GM21528 (cell line): Measurements from ENCODE around the gene KCMF1.

Source experiments
- ATAC-seq: cut with Tn5 transposase; IDR thresholded peaks from one replicate; pipeline ENCODE4 v1.9.1; 2021; ENCODE audit warnings: mild to moderate bottlenecking, moderate library complexity; ENCODE audit not compliant: unreplicated experiment, low FRiP score

Gene KCMF1

DNA sequence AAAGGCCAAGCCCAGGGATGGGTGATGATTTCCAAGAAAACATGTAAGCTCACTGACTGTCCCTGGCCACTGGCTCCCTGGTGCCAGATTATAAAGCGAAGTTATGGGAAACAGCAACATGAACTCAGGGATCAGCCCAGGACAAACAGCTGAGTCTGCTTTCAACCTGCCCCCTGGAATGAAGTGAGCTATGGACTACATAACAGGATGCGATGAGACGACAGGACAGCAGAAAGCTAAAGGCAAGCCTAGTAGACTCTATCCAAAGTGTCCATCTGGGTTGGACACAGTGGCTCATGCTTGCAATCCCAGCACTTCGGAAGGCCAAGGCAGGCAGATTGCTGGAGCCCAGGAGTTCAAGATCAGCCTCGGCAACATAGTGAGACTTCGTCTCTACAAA lies 16.6 kb upstream of the KCMF1 start:
- no peak for ATAC-seq

- ATAC-seq = no peak
These were observed 14.3 kb upstream of the KCMF1 start for GRCh38 chr2:84956334-84957297.

DNA sequence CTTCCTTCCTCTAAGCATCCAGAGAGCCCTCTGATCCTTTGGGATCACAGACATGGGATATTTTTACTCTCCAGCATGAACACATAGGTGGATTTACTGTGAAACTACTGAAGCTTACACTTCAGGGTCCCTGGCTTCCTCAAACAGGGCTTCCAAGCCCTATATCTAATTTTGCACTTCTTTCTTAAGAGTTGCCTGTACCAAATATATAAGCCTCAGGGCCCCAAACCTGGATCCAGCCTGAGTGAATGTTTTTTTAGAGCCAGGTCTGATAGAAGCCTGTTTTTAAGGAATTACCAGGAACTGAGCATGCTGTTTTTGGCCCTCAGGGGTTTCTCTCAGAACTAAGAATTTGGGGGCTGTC lies 13.2 kb upstream of the KCMF1 start:
- no peak for ATAC-seq

- no peak for ATAC-seq
These were observed 12.6 kb upstream of the KCMF1 start for GRCh38 chr2:84958135-84959059.

DNA sequence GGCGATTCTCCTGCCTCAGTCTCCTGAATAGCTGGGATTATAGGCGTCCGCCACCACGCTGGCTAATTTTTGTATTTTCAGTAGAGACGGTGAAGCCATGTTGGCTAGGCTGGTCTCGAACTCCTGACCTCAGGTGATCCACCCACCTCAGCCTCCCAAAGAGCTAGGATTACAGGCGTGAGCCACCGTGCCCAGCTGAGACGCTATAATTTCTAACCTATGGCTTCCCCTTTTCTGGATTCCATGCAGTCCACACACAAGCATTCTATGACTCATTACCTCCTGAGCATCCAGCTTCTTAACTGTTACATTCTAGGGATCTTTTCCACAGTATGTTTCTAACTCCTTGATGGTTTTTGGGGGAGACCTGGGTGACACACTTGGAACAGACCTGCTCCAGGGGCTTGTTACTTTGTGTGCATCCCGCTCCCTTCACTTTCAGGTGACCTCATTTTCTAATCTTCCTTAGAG lies 11.8 kb upstream of the KCMF1 start:
- ATAC-seq = no peak

DNA sequence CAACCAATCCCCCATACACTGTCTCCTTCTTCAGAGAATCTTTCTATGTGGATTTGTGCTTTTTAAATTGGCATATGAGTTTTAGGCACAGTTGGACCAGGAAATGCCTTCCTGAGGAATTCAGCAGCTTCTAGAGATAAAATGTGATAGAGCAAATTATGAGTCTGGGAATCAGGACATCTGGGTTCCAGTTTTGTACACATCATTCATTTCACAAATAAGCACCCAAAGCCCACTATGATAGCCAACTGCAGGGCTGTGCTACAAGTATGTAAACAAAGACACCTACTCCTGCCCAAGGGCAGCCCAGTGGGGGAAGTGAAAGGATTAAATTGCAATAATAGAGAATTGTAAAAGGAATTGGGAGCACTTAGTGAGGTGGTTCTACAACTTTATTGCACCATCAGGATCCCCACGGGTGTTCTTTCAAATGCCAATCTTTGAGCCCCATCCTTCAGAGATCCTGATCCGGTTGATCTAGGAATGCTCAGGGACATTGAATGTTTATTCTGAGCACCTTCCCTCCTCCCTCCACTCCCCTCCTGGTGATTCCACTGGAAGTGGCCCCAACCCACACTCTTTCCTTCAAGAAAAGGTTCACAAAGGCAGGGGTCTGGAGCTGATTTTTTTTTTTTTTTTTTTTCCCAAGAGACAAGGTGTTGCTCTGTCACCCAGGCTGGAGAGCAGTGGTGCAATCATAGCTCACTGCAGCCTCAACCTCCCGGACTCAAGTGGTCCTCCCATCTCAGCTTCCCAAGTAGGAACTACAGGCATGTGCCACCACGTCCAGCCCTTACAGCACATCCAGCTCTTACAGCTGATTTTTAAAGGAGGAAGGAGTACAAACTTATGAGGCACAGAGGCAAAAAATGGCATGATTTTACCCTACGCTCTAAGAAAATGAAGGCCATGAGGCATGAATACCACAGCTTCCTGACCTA lies 11.1 kb upstream of the KCMF1 start:
- no peak for ATAC-seq

- no peak for ATAC-seq
These were observed 8.0 kb upstream of the KCMF1 start for GRCh38 chr2:84962917-84963316.

- no peak for ATAC-seq
These were observed 7.7 kb upstream of the KCMF1 start for GRCh38 chr2:84963323-84963691.

DNA sequence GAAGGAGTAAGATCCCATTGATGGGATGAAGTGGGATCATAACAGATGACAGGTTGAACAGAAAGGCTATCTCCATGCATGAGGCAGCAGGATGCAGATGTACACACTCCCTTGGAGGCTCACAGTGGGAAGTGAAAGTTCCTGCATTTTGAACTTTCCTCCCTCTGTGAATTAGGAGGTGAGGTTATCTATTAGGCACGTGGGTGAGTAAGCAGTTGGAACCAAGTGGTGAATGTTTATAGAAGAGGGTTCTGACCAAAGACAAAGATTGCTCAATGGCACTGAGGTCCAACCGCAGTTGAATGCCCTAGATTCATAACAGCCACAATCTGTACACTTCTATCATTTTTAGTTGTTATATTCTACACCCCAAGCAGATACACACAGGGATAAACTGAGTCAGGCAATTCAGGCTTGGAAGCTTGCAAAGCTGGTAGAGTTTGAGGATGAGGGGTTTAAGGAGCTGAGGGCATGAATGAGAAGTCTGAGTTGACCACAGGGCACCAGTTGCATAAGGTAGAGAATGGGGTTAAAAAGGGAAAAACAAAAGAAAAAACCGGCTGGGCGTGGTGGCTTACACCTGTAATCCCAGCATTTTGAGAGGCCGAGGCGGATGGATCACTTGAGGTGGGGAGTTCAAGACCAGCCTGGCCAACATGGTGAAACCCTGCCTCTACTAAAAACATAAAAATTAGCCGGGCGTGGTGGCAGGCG lies 7.1 kb upstream of the KCMF1 start:
- no peak for ATAC-seq

DNA sequence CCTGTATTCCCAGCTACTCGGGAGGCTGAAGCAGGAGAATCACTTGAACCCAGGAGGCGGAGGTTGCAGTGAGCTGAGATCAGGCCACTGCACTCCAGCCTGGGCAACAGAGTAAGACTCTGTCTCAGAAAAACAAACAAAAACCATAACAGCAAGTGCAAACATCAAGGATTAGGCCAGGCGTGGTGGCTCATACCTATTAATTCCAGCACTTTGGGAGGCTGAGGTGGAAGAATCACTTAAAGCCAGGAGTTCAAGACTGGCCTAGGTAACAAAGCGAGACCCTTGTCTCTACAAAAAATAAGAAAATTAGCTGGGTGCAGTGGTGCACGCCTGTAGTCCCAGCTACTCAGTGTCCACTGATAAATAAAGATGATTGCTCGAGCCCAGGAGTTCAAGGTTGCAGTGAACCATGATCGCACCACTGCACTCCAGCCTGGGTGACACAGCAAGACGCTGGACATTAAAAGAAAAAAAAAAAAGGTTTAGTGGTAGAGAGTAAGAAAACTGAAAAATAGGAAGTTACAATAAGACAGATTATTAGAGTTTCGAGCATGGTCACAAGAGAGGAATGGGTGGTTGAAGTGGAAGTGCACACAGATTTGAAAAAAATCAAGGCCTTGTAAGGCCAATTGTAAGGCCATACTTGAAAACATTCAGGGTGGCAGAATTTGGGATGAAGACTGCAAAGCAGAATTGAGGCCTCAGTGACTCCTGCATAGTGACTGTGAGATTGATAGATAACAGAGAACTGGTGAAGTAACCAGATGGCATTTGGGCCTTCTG lies 6.4 kb upstream of the KCMF1 start:
- ATAC-seq = no peak

GRCh38 chr2:84965192-84965516 lies 5.8 kb upstream of the KCMF1 start:
- ATAC-seq = no peak

DNA sequence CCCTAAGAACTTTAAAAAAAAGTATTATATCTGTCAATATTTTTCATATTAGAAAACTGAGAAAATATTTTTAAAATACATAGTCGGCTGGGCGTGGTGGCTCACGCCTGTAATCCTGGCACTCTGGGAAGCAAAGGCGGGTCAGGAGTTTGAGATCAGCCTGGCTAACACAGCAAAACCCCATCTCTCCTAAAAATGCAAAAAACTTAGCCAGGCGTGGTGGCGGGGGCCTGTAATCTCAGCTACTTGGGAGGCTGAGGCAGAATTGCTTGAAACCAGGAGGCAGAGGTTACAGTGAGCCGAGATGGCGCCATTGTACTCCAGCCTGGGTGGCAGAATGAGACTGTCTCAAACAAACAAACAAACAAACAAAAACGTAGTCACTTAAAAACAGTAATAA lies 5.1 kb upstream of the KCMF1 start:
- no peak for ATAC-seq

- ATAC-seq = no peak
These were observed 4.2 kb upstream of the KCMF1 start for GRCh38 chr2:84966731-84967130.

DNA sequence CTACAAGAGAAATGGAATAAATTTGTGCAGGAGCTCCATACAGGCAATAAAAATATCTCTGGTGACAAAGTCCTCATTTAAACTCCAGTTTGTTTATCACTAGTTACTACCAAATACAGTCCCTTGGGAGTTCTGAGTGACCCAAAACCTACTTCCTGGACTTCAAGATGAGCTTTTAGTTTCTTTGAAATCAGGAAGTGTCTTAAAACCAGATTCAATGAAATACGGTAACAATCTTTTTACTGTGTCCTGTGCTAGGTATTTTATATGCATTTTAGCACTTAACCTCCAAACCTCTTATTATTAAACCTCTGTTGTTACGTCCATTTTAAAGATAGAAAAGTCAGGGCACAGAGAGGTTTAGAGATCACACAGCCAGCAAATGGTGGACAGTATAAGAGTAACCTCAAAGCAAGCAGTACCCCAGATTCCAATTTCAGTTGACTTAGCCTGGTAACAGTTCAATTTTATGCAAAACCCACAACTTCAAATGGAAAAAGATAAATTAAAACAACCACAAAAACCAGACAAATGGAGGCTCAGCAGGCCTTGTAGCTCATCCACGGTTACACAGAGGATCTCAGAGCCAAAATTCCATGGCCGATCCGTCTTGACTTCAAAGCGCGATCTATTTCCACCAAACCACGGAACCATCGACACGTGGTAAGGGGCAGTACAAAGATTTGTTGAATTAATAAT lies 1.3 kb upstream of the KCMF1 start:
- no peak for ATAC-seq

- ATAC-seq = peak; percentile 42
These were observed 622 bp upstream of the KCMF1 start for GRCh38 chr2:84970210-84970867.

- peak; percentile 38 for ATAC-seq
These were observed 697 bp downstream of the KCMF1 start for GRCh38 chr2:84971510-84972206.

- no peak for ATAC-seq
These were observed 1.3 kb downstream of the KCMF1 start for GRCh38 chr2:84972207-84972783.
